GM23338 (cell line): ENCODE data around the gene SS18. TPM values are rescaled to one million over a fixed set of nuclear protein-coding genes. Genes with fewer than 3 reads are reported as not detected.

Source experiments
- ATAC-seq: fragments of 200-7000 bp; cut with Tn5 transposase; 3 replicates; pipeline ENCODE4 v1.9.1; 2020
- DNase-seq: peaks from one replicate; pipeline ENCODE4 v3.0.0-alpha.2; 2015; ENCODE audit warnings: low spot score
- H2AFZ ChIP-seq: fragments of 200-600 bp; sonication (generic); 2 replicates; pipeline ENCODE4 v1.8.0; 2016; ENCODE audit warnings: antibody characterized with exemption, mild to moderate bottlenecking, moderate library complexity
- H3F3A ChIP-seq: fragments of 200-600 bp; sonication (generic); replicated peaks from 2 replicates; pipeline ENCODE4 v1.8.0; 2017; ENCODE audit warnings: antibody characterized with exemption, mixed run types, low read depth
- H3K27ac ChIP-seq: fragments of 200-600 bp; sonication (generic); 2 replicates; pipeline ENCODE4 v1.6.1; 2016; ENCODE audit warnings: low read depth
- H3K27me3 ChIP-seq: fragments of 200-600 bp; sonication (generic); 2 replicates; pipeline ENCODE4 v1.8.0; 2016; ENCODE audit warnings: mild to moderate bottlenecking, mixed run types, moderate library complexity; ENCODE audit not compliant: insufficient read depth
- H3K36me3 ChIP-seq: fragments of 200-600 bp; sonication (generic); 2 replicates; pipeline ENCODE4 v1.8.0; 2016; ENCODE audit warnings: mild to moderate bottlenecking; ENCODE audit not compliant: insufficient read depth
- H3K4me1 ChIP-seq: fragments of 200-600 bp; sonication (generic); 2 replicates; pipeline ENCODE4 v1.8.0; 2016; ENCODE audit warnings: mild to moderate bottlenecking, moderate library complexity; ENCODE audit not compliant: insufficient read depth
- H3K4me2 ChIP-seq: fragments of 200-600 bp; sonication (generic); 2 replicates; pipeline ENCODE4 v1.7.1; 2017; ENCODE audit warnings: mixed run types
- H3K4me3 ChIP-seq: fragments of 200-600 bp; sonication (generic); 2 replicates; pipeline ENCODE4 v1.6.1; 2016; ENCODE audit warnings: mixed run types
- H3K79me2 ChIP-seq: fragments of 200-600 bp; sonication (generic); replicated peaks from 2 replicates; pipeline ENCODE4 v1.8.0; 2017; ENCODE audit warnings: mild to moderate bottlenecking; ENCODE audit not compliant: insufficient read depth
- H3K9me2 ChIP-seq: fragments of 200-600 bp; sonication (generic); 2 replicates; pipeline ENCODE4 v1.8.0; 2017; ENCODE audit not compliant: insufficient read depth
- H4K20me1 ChIP-seq: fragments of 200-600 bp; sonication (generic); replicated peaks from 2 replicates; pipeline ENCODE4 v1.8.0; 2017; ENCODE audit warnings: mild to moderate bottlenecking; ENCODE audit not compliant: insufficient read depth
- H3K27ac Mint-ChIP-seq: 2 replicates; pipeline ENCODE4 v1.8.0; 2020; ENCODE audit warnings: inconsistent platforms, mild to moderate bottlenecking, moderate library complexity, mixed read lengths
- H3K27me3 Mint-ChIP-seq: 3 replicates; pipeline ENCODE4 v1.8.0; 2022; ENCODE audit warnings: low read depth, mild to moderate bottlenecking, moderate library complexity, mixed read lengths, inconsistent platforms; ENCODE audit not compliant: insufficient read depth, poor library complexity
- H3K36me3 Mint-ChIP-seq: 3 replicates; pipeline ENCODE4 v1.8.0; 2021; ENCODE audit warnings: low read depth, mild to moderate bottlenecking, inconsistent platforms, moderate library complexity, mixed read lengths
- H3K4me1 Mint-ChIP-seq: 3 replicates; pipeline ENCODE4 v1.8.0; 2020; ENCODE audit warnings: mild to moderate bottlenecking, inconsistent platforms, mixed read lengths
- H3K4me3 Mint-ChIP-seq: 3 replicates; pipeline ENCODE4 v1.8.0; 2021; ENCODE audit warnings: moderate library complexity, mild to moderate bottlenecking, inconsistent platforms, mixed read lengths
- H3K9me3 Mint-ChIP-seq: 3 replicates; pipeline ENCODE4 v1.8.0; 2020; ENCODE audit warnings: moderate library complexity, mild to moderate bottlenecking, inconsistent platforms, mixed read lengths
- EZH2 ChIP-seq: fragments of 200-600 bp; sonication (generic); IDR thresholded peaks from one replicate; pipeline ENCODE4 v1.8.0; 2017; ENCODE audit warnings: antibody characterized with exemption, mild to moderate bottlenecking, low read depth; ENCODE audit not compliant: unreplicated experiment
- EZH2phosphoT487 ChIP-seq: fragments of 200-600 bp; sonication (generic); IDR thresholded peaks from one replicate; pipeline ENCODE4 v1.8.1; 2018; ENCODE audit warnings: antibody characterized with exemption; ENCODE audit not compliant: unreplicated experiment
- NANOG ChIP-seq: IDR thresholded peaks from 2 replicates; pipeline ENCODE4 v1.6.1; 2016; ENCODE audit warnings: antibody characterized with exemption, borderline replicate concordance
- REST ChIP-seq: IDR thresholded peaks from one replicate; pipeline ENCODE4 v1.6.1; 2018; ENCODE audit warnings: antibody characterized with exemption; ENCODE audit not compliant: unreplicated experiment
- STAT1 ChIP-seq: IDR thresholded peaks from one replicate; pipeline ENCODE4 v1.6.1; 2016; ENCODE audit warnings: antibody characterized with exemption; ENCODE audit not compliant: unreplicated experiment
- ZNF462 ChIP-seq: fragments of 250-450 bp; sonication (Bioruptor Pico); IDR thresholded peaks from 2 replicates; pipeline ENCODE4 v1.5.0; 2020; ENCODE audit warnings: mild to moderate bottlenecking, moderate library complexity
- polyA plus RNA-seq: library from polyadenylated mRNA; unstranded; fragments of >200 nt; fragmentation: Nextera tagmentation; extraction: Ambion mirVana; gene quantifications from 2 replicates; pipeline ENCODE4 v1.2.1, GENCODE V29; 2016
- total RNA-seq: library from RNA; depleted of rRNA; stranded (reverse); fragments of >200 nt; shearing (Covaris generic); gene quantifications from 2 replicates; pipeline ENCODE4 v1.2.3, GENCODE V29; 2014
- TF ChIP-seq, protein P1 (sequence below), 2 experiments: fragments of 200-600 bp in 1 of 2; sonication (generic) in 1 of 2; conservative IDR thresholded peaks; 2 replicates each; pipeline versions ENCODE4 v1.5.1 to v1.6.1; 2016 to 2017; ENCODE audit warnings: antibody characterized with exemption in 2 of 2, low read depth in 2 of 2, mild to moderate bottlenecking in 2 of 2, moderate library complexity in 1 of 2

Gene SS18
- total and polyA plus RNA-seq, 2 experiments from 2014 or later, result 41.3 to 148 TPM

DNA sequence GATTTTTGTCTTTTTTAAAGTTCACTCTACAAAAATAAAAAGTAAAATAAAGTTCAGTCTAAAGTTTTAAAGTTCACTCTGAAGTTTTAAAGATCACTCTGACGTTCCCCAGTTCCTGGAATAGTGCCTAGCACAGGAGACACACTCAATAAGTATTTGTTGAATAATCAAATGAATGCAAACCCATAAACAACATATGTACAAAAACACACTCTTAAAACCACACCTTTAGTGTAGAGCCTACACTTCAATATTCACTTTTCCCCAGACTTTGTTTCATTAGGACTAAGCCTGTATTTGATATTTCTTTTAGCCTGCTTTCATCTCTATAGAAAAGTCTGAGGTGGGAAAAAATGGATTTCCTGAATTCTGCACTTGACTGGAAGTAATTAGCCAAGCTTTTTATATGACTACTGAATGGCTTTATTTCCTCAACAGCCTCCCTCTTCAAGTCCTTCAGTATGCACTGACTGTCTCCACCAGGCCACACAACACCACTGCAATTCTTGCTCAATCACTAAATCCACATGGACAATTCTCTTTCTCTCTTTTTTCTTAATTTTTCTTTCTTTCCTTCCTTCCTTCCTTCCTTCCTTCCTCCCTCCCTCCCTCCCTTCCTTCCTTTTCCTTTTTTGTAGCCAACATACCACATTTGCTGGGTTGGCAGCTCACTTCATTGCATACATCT lies 104.6 kb downstream of the SS18 start:
- no peak overlapping the region for H3K27ac ChIP-seq
- Mint-ChIP-seq H3K9me3 (peaks cover 4% of the 10 kb centered on the region; the same call in 2 of the 3 replicates), H3K27me3 (peaks cover 2% of the 10 kb centered on the region), H3K4me1 (peaks cover 5% of the 10 kb centered on the region; the same call in 1 of the 3 replicates), H3K27ac (no peak overlapping the region), H3K36me3 (no peaks in the 10 kb centered on the region), H3K4me3 (no peak overlapping the region)
- TF ChIP-seq STAT1, result no peak
- TF ChIP-seq ZNF462 (CRISPR knock-in tag), result no peak
- TF ChIP-seq, protein P1, sequence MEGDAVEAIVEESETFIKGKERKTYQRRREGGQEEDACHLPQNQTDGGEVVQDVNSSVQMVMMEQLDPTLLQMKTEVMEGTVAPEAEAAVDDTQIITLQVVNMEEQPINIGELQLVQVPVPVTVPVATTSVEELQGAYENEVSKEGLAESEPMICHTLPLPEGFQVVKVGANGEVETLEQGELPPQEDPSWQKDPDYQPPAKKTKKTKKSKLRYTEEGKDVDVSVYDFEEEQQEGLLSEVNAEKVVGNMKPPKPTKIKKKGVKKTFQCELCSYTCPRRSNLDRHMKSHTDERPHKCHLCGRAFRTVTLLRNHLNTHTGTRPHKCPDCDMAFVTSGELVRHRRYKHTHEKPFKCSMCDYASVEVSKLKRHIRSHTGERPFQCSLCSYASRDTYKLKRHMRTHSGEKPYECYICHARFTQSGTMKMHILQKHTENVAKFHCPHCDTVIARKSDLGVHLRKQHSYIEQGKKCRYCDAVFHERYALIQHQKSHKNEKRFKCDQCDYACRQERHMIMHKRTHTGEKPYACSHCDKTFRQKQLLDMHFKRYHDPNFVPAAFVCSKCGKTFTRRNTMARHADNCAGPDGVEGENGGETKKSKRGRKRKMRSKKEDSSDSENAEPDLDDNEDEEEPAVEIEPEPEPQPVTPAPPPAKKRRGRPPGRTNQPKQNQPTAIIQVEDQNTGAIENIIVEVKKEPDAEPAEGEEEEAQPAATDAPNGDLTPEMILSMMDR (conservative IDR thresholded peaks at IDR 0.05; ENCODE audit: low read depth in 2 of 2), result no peak
- TF ChIP-seq EZH2phosphoT487, result no peak
- no peak for TF ChIP-seq NANOG
- TF ChIP-seq EZH2, result no peak
- TF ChIP-seq REST, result no peak
- no peaks in the 10 kb centered on the region for H3K79me2 ChIP-seq
- no peaks in the 10 kb centered on the region for H3K27me3 ChIP-seq
- H3K4me2 ChIP-seq, result no peak overlapping the region
- H4K20me1 ChIP-seq, result no peaks in the 10 kb centered on the region
- H2AFZ ChIP-seq, result 0 out of 2 replicates have a peak overlapping the region, but pooled peaks have one; percentile 38
- no peaks in the 10 kb centered on the region for H3K36me3 ChIP-seq
- no peaks in the 10 kb centered on the region for H3K9me2 ChIP-seq
- no peaks in the 10 kb centered on the region for H3K4me1 ChIP-seq
- ATAC-seq (no peak), DNase-seq (no peak)
- no peaks in the 10 kb centered on the region for H3F3A ChIP-seq
- no peak overlapping the region for H3K4me3 ChIP-seq
